Activated naive CD8-positive, alpha-beta T cell treated with anti-CD3 and anti-CD28 coated beads, Interleukin-2, amount 50 U/mL, for 16 hours (primary cell): ENCODE results near the gene NATD1.

Experiments
- DNase-seq: peaks from one replicate; pipeline ENCODE4 v3.0.0-alpha.2; 2020; ENCODE audit warnings: low read depth, low spot score

Gene NATD1

DNA sequence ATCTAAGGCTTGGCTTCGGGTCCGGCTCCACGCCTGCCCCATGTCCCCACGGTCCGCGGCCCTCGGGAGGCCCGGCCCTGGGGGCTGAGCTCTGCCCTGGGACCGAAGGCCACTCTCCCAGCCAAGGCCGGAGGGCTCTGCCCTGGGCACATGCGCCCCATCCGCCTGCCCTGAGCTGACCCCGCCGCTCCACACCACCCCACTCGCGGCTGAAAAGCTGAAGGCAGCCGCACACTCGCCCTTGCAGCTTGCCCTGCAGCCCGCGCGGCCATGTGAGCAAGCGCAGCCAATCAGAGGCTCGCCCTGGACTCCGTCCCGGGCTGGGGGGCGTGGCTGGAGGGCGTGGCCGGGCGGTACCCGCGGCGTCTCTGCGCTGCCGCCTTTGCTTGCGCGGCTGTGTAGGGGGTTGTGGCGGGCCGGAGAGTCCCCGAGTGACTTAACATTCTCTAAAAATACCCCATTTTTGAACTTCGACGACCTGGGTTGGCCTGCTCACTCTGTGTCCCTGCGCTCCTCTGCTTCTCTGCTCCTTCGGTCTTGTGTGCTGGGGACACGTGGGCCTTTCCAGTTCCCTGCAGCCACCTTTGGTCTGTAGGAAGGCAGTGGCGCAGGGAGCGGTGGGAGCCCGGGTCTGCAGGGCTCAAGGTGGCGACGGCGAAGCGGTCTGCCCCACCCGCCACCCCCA, 22.5 kb upstream of the NATD1 start:
- peak; percentile 91 for DNase-seq

DNA sequence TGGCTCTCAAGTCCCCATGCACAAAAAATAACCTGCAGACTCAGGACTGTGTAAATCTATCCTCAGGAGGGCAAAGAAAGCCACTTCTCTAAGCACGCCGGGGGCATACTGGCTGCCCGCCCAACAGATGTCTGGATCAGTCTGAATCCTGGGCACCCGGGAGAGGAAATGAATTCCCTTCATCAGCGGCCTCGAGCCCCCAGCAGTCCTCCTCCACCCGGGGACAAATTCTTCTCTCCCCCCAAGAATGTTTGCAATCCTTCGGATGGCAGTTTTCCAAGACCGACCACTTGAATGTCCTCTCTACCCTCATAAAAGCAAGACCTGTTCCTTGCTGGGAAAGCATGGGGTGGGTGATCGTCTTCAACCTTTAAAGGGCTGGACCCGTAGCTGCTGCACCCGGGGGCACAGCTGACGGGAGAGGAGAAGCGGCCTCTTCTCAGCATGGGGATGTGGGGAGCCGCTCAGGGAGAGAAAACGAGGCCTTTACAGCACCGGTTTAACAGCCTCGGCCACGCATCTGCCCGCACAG, 21.9 kb upstream of the NATD1 start:
- DNase-seq, result no peak

DNA sequence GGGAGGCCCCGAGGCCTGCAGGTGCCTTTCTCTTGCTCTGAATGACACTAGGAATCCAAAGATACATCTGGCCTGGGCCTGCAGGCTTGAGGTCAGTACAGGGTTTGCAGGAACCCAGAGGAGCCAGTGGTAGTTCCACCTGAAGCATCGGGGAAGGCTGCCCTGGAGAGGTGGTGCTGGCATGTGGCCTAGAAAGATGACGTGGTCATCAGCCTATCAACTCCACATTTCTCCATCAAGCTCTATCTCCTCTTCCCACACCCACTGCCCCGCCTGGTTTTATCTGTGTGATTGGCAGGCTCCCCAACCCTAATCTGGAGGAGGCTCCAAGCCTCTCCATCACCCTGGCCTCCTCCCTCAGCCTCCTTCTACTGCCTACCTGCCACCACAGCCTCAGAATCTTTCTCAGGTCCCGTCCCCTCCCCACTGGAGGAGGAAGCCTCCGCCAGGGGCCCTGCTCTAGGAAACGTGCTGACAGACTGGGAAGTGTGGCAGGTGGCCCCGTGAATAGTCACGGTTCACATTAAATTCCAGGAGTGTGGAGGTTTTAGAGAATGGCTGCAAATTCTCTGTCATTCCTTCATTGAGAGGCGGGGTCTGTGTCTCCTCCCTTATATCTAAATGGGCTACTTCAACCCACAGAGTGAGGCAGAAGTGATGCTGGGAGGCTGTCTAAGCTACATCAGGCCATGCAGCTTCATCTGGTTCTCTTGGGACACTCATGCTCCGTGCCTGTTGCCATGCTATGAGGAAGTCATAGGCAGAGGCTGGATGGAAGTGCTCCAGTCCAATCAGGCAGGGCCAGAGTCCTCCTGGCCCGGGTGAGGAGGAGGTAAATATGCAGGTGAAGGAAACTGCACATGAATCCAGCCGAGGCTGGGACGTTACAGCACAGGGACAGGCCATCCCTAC, 19.9 kb upstream of the NATD1 start:
- no peak for DNase-seq

DNA sequence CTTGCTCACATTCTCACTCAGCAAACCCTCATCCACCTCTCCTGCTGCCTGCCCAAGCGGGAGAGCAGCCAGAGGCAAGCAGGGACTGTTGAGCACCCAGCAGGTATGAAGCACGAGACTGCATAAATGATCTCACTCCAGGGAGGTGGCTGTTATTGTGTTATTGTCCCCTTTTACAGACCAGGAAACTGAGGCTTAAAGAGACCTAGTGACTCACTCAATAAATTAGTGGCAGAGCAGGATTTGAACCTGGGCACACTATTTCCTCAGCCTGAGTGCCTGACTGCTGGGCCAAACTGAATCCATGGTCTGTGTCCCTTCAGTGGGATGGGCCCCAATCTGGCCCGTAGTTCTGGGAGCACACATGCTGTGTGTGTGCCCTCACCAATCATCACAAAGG, 19.0 kb upstream of the NATD1 start:
- no peak for DNase-seq

DNA sequence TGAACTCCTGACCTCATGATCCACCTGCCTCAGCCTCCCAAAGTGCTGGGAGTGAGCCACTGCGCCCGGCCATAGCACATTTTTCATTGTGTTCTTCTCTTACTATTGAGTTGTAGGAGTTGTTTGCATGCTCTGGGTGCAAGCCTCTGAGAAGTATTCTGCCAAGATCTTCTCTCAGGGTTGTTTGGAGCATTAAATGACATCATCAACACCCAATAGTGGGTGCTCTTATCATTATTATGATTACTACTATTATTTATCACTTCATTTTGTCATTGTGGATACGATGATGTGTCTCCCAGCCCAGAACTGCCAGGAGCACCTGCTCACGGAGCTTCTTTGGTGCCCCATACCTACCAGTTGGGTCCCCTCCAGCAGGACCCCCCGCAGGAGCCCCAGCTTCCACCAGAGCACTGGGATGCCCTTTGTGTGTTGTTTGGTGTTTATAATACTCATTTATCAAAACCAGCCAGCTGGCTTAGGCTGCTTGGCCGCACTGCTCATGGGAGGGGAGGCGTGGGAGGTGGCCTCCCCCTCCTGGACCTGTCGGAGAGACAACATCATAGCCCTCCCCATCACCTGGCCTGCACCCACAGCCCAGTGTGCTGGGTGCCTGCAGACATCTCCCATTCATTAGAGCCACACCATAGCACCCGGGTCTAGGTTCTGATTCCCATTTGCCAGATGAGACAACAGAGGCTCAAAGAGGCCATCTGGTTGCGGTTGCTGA, 18.4 kb upstream of the NATD1 start:
- no peak for DNase-seq

DNA sequence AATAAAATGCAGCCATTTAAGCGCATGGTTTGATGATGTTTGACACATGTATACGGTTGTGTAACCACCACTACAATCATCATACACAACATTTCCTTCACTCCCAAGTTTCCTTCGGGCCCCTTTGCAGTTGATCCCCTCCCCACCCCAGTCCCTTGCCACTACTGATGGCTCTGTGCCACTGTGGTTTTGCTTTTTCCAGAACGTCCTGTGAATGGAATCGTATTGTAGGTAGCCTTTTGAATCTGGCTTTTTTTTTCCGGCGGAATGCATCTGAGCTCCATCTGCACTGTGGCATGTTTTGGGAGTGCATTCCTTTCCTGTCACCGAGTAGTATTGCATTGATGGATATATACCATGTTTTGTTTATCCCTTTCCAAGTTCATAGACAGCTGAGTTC, 16.2 kb upstream of the NATD1 start:
- no peak for DNase-seq

DNA sequence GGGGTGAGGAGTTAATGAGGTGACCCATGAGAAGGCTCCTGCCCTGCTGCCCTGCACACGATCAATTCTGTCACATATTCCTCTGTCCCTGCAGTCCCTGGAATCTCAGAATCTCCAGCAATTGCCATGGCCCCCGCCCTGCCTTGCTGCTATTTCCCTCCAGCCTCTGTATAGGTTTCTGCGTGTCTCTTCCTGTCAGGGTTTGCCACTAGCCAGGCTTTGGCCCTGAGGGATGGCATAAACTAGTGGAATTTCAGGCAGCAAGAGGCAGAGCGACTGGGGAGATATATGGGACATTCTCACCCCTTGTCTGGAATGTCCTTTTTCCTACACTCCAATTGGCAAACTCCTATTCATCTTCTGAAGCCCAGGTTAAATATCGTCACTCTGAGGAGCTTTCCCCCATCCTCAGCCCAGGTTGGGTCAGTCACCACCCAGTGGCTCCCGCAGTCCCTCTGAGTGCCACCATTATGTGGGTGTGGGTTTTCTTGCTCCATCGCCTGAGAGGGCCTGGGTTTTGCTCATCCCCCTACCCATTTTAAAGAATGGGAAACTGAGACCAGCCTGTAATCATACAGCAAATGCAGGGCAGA, 15.5 kb upstream of the NATD1 start:
- no peak for DNase-seq

DNA sequence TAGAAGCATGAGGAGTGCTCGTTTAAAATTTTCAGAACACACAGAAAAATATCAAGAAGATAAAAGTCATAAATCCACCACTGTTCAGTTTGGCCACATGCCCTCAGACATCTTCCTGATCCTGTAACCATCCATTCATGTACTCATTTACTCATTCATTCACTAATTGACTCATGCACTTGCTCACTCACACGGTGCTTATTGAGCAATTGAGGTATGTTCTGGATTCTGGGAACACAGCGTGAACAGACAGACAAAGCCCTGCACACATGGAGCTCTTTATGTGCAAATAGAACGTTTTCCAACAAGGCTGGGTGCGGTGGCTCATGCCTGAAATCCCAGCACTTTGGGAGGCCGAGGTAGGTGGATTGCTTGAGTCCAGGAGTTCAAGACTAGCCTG, 10.2 kb upstream of the NATD1 start:
- no peak for DNase-seq

DNA sequence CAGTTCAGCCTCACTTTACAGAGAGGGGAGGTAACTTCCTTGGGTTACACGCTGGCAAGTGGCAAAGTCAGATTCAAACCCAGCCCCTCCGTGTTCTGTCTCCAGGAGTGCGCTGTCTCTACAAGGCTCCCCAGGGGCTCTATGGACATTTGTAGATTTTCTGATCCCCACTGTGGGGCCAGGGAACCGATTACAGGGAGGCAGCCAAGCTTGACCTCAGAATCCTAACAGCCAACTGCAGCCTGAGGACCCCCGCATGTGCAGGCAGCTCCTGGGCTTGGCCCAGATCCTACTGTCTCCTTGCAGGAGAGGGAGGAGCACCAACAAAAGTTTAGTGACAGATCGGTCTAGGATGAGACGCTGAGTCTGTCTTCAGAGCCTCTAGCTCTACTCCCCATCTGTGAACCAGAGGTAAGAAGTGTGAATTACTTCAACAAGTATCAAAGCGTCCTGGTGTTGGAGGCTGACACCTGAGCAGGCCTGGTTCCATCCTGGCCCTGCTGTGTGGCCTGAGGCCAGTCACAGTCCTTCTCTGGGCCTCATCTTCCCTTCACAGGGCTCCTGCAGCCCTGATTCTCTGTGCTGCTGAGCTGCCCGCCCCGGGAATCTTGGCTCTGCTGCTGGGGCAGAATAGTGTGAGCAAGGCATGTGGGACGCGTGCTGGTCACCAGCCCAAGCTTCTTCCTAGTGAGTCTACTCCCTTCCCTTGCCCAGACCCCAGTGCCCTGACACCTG, 9.2 kb upstream of the NATD1 start:
- DNase-seq, result no peak

DNA sequence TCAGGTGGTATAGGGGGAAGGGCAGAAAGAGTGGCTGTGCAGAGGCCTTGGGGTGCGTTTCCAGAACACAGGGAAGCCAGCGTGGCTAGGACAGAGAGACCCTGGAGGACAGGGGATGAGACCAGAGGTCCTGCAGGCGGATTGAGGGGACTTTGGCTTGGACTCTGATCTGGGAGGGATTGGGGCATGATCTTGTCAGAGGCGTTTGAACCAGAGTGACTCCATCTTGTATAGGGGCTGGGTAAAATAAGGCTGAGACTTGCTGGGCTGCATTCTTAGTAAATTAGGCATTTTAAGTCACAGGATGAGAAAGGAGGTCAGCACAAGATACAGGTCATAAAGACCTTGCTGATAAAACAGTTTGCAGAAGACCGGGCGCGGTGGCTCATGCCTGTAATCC, 5.4 kb upstream of the NATD1 start:
- no peak for DNase-seq

DNA sequence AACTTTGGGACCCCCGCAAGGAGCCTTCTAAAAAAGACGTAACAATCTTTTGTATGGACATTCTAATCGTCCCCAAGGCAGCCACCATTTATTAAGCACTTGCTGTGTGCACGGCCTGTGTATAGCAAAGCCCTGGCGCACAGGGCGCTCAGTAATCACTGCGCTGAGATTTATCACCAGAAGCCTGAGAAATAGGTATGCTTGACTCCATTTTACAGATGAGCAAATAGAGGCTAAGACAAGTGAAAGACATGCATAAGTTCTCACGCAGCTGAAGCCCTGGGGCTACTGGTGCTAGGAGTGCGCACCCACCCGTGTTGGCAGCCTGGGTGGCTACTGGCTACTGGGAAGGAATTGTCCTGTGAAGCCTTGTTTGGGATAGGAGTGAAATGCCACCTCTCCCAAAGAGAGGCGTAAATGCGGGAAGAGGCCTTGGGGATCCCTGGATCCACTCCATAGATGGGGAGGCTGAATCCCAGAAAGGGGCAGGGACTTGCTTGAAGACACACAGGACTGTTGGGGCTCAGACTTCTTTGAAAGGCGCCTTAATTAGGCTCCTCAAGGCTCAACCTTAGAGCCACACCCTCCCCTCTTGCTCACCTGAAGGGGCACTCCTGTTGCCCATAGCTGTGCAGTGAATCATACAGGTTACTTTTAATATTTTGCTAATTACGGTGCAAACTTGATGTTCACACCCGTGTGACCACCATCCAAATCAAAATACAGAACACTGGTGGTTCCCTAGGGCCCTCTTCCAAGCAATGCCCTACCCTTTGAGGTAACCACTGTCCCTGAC, 634 bp upstream of the NATD1 start:
- DNase-seq, result no peak

DNA sequence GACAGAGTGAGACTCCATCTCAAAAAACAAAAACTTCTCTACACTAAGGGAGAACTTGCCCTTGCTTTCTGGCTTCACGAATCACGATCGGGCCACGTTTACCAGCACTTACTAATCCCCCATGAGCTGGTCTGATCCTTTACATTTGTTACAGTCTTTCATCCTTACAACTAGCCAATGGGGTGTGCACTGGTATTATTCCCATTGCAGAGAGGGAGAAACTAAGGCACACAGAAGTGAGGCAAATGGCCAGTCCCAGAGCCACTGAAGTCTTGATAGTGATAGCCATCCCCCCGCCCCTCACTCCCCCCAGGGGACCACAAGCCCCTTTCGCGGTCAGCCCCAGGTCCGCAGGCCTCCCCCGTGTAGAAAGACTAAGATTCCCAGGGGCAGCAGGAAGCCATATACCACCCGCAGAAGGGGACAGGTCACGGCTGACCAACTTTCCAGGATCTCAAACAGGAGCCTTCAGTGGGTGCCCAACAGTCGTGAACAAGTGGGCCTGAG, 868 bp downstream of the NATD1 start:
- no peak for DNase-seq

DNA sequence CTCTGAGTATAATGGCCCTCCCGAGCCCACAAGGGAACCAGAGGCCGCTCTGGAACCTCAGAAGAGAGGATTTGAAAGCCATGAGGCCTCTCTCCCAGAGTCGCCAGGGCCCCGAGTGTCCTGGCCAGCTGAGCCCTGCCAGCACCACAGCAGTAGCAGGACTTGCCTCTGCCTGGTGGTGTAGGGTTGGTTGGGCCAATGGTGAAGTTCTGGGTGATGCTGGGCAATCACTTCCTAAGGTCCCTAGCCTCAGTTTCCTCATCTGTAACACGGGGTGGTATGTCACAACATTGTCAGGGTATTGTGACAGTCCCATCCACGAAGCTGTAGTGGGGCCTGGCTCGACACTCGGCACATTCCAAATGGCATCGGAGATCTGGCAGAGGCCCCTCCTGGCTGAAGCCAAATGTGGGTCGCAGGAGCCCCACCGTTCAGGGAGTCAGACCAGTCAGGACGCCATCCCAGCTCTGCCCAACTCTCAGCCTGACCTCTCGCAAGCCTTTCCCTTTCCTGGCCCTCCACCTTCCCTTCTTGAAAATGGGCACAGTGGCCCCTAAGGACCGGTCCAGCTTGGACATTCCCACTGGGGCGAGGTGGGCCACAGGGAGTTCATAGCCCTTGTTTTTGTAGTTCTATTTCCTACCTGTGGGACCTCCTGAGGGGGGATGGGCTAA, 1.7 kb downstream of the NATD1 start:
- no peak for DNase-seq

DNA sequence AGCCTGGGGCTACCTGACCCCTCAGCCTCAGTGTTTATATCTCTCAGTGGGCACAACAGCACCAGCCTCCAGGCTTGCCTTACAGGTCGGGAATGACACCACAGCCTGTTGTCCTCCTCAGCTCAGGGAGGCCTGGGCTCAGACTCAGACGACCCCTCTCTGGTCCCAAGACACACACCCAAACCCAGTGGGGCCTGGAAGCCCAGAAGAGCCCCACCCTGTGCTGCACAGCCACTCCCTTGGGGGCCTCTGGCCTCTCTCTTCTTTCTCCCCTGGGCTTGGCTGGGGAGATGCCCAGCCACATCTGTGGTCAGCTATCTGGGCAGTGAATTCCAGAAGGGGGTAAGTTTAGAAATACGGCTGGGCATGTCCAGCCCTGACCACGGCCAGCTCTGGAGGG, 2.4 kb downstream of the NATD1 start:
- DNase-seq, result no peak

DNA sequence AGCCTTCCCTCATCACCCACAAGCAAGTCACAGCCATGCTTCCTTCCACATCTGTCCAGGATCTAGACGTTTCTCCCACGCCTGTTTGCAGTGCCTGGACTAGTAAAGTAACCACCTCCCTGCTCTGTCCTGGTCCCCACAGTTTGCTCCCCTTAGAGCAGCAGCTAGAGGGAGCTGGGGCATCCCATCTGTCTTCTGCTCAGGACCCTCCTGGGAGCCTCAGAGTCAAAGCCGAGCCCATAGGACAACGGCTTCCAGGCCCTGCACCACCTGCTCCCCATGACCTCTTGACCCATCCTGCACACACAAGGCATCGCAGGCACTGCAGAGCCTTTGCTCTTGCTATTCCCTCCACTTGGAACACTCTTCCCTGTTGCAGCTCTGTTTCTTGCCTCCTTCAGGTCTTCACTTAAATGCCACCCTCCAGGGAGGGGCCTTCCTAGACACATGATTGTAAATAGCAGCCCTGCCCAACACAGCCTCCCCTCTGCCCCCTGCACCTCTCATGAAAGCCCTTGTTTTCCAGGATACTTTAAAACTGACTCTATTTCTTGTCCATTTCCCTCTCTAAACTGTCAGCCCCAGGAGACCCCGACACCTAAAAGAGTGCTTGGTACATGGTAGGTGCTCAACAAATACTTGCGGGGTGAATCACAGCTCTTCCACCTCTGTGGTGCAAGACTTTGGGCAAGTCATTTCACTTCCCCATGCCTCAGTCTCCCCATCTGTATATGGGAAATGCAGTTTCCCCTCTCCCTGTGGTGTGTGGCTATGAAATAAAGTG, 3.1 kb downstream of the NATD1 start:
- no peak for DNase-seq

DNA sequence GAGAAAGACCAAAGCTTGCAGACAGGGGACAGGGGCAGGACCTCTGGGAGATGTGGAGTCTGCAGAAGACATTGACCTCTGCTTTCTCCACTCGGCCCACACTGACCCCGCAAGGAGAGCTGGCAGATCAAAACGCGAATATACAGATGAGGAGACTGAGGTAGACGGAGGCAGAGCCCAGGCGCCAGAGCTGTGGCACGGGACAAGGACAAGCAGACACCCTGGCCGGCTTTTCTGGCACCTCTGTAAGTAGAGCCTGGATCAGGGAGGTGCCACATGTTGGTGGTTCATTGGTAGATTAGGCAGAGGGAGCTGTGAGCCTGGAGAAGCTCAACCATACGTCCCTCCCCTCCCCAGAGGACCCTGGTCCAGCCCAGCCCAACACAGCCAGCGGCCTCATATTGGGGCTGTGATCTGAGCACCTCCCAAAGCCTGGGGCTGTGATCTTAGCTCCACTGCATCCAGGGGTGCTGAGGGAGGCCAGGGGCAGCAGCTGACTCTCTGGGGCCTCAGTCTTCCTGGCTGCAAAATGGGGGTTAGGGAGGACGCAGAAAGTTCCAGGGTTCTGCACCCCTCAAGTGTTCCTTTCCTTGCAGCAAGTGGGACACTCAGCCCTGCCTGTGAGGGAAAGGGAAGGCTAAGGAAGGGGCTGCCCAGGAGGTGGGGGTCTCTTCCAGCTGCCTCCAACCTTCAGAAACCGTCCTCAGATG, 4.0 kb downstream of the NATD1 start:
- no peak for DNase-seq

DNA sequence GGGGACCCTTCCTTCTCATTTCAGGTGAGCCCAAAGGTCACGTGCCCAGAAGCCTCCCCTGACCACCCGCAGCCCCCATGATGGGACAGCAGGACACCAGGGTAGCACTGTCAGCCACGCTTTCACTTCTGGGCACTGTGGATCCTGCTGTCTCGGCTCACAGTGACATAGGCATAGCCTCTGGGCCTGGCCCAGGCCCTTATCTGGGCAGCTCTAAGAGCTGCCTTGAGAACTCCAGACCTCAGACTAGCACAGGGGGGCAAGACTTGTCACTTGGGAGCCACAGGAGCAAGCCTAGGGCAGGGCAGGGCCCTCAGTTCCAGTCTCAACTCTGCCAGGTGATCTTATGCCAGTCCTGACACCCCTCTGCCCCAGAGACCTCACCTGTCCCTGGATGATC, 4.7 kb downstream of the NATD1 start:
- DNase-seq, result no peak
